ENCODE data around the gene CREB5. TPM values are rescaled to one million over a fixed set of nuclear protein-coding genes. Genes with fewer than 3 reads are reported as not detected.

CREB5 gene
- polyA plus RNA-seq, 6 donors from 2014 or later, result 0.40 to 0.66 TPM; not detected in 4

GRCh38 chr7:28564033-28564432, 151.7 kb downstream of the CREB5 start:
- Mint-ChIP-seq H3K4me3 (no peak overlapping the region), H3K36me3 (no peaks in the 10 kb centered on the region), H3K4me1 (no peaks in the 10 kb centered on the region), H3K27ac (no peak overlapping the region), H3K9me3 (peaks cover 0 to 9% (median 0%) of the 10 kb centered on the region in 7 donors), H3K27me3 (peaks cover 7 to 9% (median 9%) of the 10 kb centered on the region in 3 donors)
- no peak for DNase-seq
- ATAC-seq (ENCODE audit: low read depth in 2 of 2), result no peak

- no peak for DNase-seq
These were observed 152.5 kb downstream of the CREB5 start for GRCh38 chr7:28564755-28565374.

GRCh38 chr7:28565980-28566379, 153.7 kb downstream of the CREB5 start:
- no peak for DNase-seq
- no peak overlapping the region for H3K4me3 Mint-ChIP-seq
- H3K36me3 Mint-ChIP-seq, result no peaks in the 10 kb centered on the region
- H3K9me3 Mint-ChIP-seq, result no peaks in the 10 kb centered on the region
- peaks cover 7 to 14% (median 9%) of the 10 kb centered on the region in 3 donors for H3K27me3 Mint-ChIP-seq
- peaks cover 0 to 7% (median 6%) of the 10 kb centered on the region in 3 donors for H3K4me1 Mint-ChIP-seq
- no peak for ATAC-seq (ENCODE audit: low read depth in 2 of 2)
- no peak overlapping the region for H3K27ac Mint-ChIP-seq

More at GRCh38 chr7:28564755-28565374, 152.5 kb downstream of the CREB5 start:
- Mint-ChIP-seq H3K4me3 (no peak overlapping the region), H3K4me1 (no peaks in the 10 kb centered on the region), H3K27ac (peak overlapping the region in 1 of 6 donors; percentile 39), H3K36me3 (no peaks in the 10 kb centered on the region), H3K9me3 (peaks cover 0 to 6% (median 0%) of the 10 kb centered on the region in 7 donors), H3K27me3 (peaks cover 7 to 11% (median 9%) of the 10 kb centered on the region in 3 donors)
- ATAC-seq (ENCODE audit: low read depth in 2 of 2), result no peak

GRCh38 chr7:28570113-28570969, 158.0 kb downstream of the CREB5 start:
- ATAC-seq (ENCODE audit: low read depth in 2 of 2) (peak; percentile 64 to 83), DNase-seq (no peak)
- Mint-ChIP-seq H3K9me3 (no peaks in the 10 kb centered on the region), H3K4me1 (peaks cover 4 to 20% (median 14%) of the 10 kb centered on the region in 3 donors), H3K27me3 (peaks cover 5 to 30% (median 6%) of the 10 kb centered on the region in 3 donors), H3K4me3 (no peak overlapping the region), H3K27ac (peak overlapping the region in 1 of 6 donors; percentile 31), H3K36me3 (no peaks in the 10 kb centered on the region)

GRCh38 chr7:28570970-28571288, 158.6 kb downstream of the CREB5 start:
- Mint-ChIP-seq H3K9me3 (no peaks in the 10 kb centered on the region), H3K27ac (no peak overlapping the region), H3K36me3 (no peaks in the 10 kb centered on the region), H3K4me1 (peaks cover 4 to 20% (median 14%) of the 10 kb centered on the region in 3 donors), H3K4me3 (no peak overlapping the region), H3K27me3 (peaks cover 6 to 32% (median 8%) of the 10 kb centered on the region in 3 donors)
- DNase-seq, result no peak
- no peak for ATAC-seq (ENCODE audit: low read depth in 2 of 2)

DNA sequence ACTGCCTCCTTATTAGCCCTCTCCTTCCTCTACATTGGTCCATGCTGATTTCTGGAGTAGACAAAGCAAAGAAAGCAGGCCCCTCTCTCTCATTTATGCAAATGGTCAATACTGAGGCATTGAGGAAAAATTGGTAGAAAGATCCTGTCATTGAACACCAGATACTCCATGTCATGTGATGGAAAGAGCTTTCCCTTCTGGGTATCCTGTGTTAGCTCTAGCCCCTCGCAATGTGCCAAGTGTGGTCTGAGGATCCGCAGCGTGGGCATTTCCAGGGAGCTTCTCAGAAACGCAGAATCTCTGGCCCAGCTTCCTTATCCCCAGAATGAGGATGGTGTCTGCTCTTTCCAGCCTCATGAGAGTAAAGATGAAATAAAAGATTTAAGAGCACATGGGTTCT, 159.1 kb downstream of the CREB5 start:
- ATAC-seq (ENCODE audit: low read depth in 2 of 2) (no peak), DNase-seq (no peak)
- Mint-ChIP-seq H3K27me3 (peaks cover 6 to 32% (median 12%) of the 10 kb centered on the region in 3 donors), H3K4me1 (peaks cover 4 to 20% (median 14%) of the 10 kb centered on the region in 3 donors), H3K27ac (no peak overlapping the region), H3K4me3 (no peak overlapping the region), H3K9me3 (no peaks in the 10 kb centered on the region), H3K36me3 (no peaks in the 10 kb centered on the region)

DNA sequence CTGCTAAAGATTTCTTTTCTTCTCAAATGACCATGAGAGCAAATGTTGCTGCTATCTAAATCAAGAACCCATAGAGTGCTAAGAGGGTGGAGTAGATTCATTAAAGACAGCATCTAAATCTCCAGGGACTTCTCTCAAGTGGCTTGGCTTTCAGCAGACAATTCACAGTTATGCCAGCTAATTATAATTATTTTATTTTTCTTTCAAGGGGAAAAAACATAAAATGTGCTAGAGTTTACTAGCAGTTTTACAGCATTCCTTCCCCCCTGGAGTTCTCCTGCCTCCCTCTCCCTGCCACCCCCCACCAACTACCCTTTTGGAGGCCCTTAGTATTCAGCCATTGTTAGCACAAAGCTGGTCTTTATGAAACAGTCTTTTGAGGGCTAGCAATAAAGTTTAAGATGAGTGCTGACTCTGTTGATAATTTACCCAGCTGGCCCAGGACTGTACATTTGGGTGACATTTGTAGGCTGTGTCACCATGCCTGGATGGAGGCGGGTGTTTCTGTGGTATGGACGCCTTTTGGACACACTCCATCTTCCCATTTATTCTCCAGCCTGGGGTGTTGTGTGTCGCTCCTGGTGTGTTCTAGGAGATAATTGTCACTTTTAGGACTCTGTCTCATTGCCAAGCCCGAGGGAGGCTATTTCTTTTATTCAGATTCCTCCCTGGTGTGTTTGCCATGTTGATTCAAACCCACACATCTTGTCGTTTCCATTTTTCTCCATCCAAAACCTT, 160.2 kb downstream of the CREB5 start:
- DNase-seq, result no peak
- H3K4me3 Mint-ChIP-seq, result peak overlapping the region in 2 of 8 donors; percentile 11 to 32
- H3K36me3 Mint-ChIP-seq, result no peaks in the 10 kb centered on the region
- H3K27me3 Mint-ChIP-seq, result peaks cover 6 to 32% (median 12%) of the 10 kb centered on the region in 3 donors
- H3K4me1 Mint-ChIP-seq, result peaks cover 4 to 20% (median 14%) of the 10 kb centered on the region in 3 donors
- ATAC-seq (ENCODE audit: low read depth in 2 of 2), result no peak
- H3K9me3 Mint-ChIP-seq, result no peaks in the 10 kb centered on the region
- H3K27ac Mint-ChIP-seq, result no peak overlapping the region

GRCh38 chr7:28573059-28573553, 160.8 kb downstream of the CREB5 start:
- no peaks in the 10 kb centered on the region for H3K36me3 Mint-ChIP-seq
- ATAC-seq (ENCODE audit: low read depth in 2 of 2) (peak in 1 of 2 donors; percentile 35), DNase-seq (no peak)
- H3K9me3 Mint-ChIP-seq, result peaks cover 0 to 2% (median 0%) of the 10 kb centered on the region in 7 donors
- H3K27me3 Mint-ChIP-seq, result peaks cover 6 to 36% (median 12%) of the 10 kb centered on the region in 3 donors
- peaks cover 4 to 20% (median 14%) of the 10 kb centered on the region in 3 donors for H3K4me1 Mint-ChIP-seq
- H3K27ac Mint-ChIP-seq, result no peak overlapping the region
- H3K4me3 Mint-ChIP-seq, result peak overlapping the region in 2 of 8 donors; percentile 11 to 32

DNA sequence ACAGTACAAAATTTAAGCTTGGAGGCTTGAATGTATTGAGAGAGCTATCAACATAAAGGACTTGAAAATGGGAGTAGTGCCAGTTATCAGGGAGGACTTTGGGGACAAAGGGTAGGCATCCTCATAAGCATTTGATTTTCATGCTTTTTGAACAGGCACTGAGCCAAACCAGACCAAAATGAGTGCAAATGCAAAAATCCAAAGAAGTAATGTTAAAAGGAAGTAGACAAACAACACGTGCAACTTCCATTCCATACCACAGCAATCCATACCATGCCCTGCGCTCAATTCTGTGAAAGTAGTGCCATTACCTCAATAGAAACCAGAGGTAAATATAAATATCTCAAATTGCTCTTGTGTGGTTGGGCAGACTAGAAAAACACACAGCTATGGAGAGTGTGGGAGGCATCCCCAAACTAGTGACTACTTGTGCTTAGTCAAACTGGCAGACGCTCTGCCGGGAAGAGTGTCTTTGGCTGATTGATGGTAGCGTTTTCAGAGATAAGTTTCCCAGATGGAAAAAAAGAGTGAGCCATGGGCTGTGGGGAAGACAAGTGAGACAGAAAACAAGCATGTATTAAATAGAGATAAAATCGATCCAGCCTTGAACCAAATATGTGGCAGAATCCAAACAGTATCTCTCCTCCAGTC, 161.5 kb downstream of the CREB5 start:
- DNase-seq (no peak), ATAC-seq (ENCODE audit: low read depth in 2 of 2) (no peak)
- H3K9me3 Mint-ChIP-seq, result peaks cover 0 to 2% (median 0%) of the 10 kb centered on the region in 7 donors
- H3K27ac Mint-ChIP-seq, result no peak overlapping the region
- no peak overlapping the region for H3K4me3 Mint-ChIP-seq
- H3K27me3 Mint-ChIP-seq, result peaks cover 6 to 37% (median 12%) of the 10 kb centered on the region in 3 donors
- H3K4me1 Mint-ChIP-seq, result peaks cover 4 to 20% (median 14%) of the 10 kb centered on the region in 3 donors
- H3K36me3 Mint-ChIP-seq, result no peaks in the 10 kb centered on the region

DNA sequence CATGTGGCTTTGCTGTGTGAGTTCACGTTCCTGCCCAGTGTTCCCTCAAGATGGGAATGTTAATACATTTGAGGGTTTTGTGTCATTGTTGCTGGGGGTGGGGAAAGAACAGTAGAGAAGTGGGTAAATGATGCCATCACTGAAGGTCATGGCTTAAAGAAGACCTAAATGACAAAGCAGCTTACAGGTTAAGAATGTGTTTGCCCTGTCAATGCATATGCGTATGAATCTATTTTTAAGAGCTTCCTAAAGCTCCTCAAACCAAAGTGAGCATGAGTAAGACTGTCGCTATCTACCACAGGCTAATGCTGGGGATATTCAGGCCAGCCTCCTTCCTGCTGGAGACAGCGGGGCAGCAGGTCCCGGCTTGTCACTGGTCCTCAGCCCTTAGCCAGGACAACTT, 162.9 kb downstream of the CREB5 start:
- ATAC-seq (ENCODE audit: low read depth in 2 of 2) (no peak), DNase-seq (no peak)
- Mint-ChIP-seq H3K27me3 (peaks cover 6 to 29% (median 12%) of the 10 kb centered on the region in 3 donors), H3K9me3 (peaks cover 0 to 2% (median 0%) of the 10 kb centered on the region in 7 donors), H3K27ac (no peak overlapping the region), H3K4me1 (peaks cover 4 to 18% (median 13%) of the 10 kb centered on the region in 3 donors), H3K4me3 (no peak overlapping the region), H3K36me3 (no peaks in the 10 kb centered on the region)

- Mint-ChIP-seq H3K4me1 (peaks cover 4 to 13% (median 7%) of the 10 kb centered on the region in 3 donors), H3K9me3 (peaks cover 0 to 2% (median 0%) of the 10 kb centered on the region in 7 donors), H3K36me3 (no peaks in the 10 kb centered on the region), H3K27ac (no peak overlapping the region), H3K27me3 (peaks cover 0 to 20% (median 8%) of the 10 kb centered on the region in 3 donors), H3K4me3 (no peak overlapping the region)
- no peak for DNase-seq
- ATAC-seq (ENCODE audit: low read depth in 2 of 2), result no peak
These were observed 164.3 kb downstream of the CREB5 start for GRCh38 chr7:28576656-28577055.

DNA sequence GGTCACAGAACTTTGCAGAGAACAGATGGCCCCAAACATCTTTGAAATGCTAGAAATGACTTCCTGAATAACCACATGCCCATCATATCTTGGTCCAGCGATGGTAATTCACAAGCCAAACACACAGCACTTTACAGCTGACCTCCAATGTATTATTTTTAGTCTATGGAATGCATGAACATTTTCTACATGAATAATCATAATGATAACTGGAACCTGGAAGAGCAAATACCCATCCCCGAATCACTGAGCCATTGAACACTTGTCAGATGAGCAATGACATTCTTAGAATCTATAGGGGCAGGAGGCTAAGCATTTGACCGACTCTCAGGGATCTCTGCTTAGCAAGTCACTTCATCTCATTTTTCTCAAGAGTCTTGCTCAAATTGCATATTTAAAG, 167.3 kb downstream of the CREB5 start:
- DNase-seq (no peak), ATAC-seq (ENCODE audit: low read depth in 2 of 2) (no peak)
- H3K27ac Mint-ChIP-seq, result no peak overlapping the region
- H3K9me3 Mint-ChIP-seq, result peaks cover 0 to 2% (median 0%) of the 10 kb centered on the region in 7 donors
- peaks cover 0 to 4% of the 10 kb centered on the region in 2 donors for H3K36me3 Mint-ChIP-seq
- H3K4me3 Mint-ChIP-seq, result no peak overlapping the region
- H3K27me3 Mint-ChIP-seq, result peaks cover 5 to 22% (median 16%) of the 10 kb centered on the region in 3 donors
- H3K4me1 Mint-ChIP-seq, result no peaks in the 10 kb centered on the region

Measured in naive B cell (primary cell).